HepG2 (cell line): ENCODE measurements around the gene SLCO2B1. TPM values are rescaled to one million over a fixed set of nuclear protein-coding genes. Genes with fewer than 3 reads are reported as not detected.

Source experiments
- ATF7 ChIP-seq, 2 experiments: fragments of 450-650 bp in 1 of 2; sonication (generic) in 1 of 2; formaldehyde crosslinking in 1 of 2; IDR thresholded peaks; 2 replicates each; pipeline versions ENCODE4 v1.4.0 to v1.6.1; 2016 to 2020; ENCODE audit warnings: antibody characterized with exemption in 1 of 2, mild to moderate bottlenecking in 1 of 2, missing genetic modification reagents in 1 of 2
- ISL2 ChIP-seq: sonication (generic); formaldehyde crosslinking; IDR thresholded peaks from 2 replicates; pipeline ENCODE4 v1.5.0; 2020; ENCODE audit warnings: missing genetic modification reagents
- NFIB ChIP-seq: sonication (generic); formaldehyde crosslinking; IDR thresholded peaks from 2 replicates; pipeline ENCODE4 v1.9.0; 2021; ENCODE audit warnings: missing genetic modification reagents, mild to moderate bottlenecking, borderline replicate concordance
- RFX3 ChIP-seq: IDR thresholded peaks from 2 replicates; pipeline ENCODE4 v1.6.1; 2016; ENCODE audit warnings: missing biosample characterization, missing genetic modification reagents
- TEAD3 ChIP-seq: optimal IDR thresholded peaks from 2 replicates; pipeline ENCODE3; 2016; ENCODE audit warnings: borderline replicate concordance
- ZNF282 ChIP-seq: fragments of 450-650 bp; IDR thresholded peaks from 2 replicates; pipeline ENCODE4 v1.6.1; 2018; ENCODE audit not compliant: partially characterized antibody
- ZNF382 ChIP-seq: sonication (generic); formaldehyde crosslinking; IDR thresholded peaks from 2 replicates; pipeline ENCODE4 v1.5.0; 2020; ENCODE audit warnings: missing genetic modification reagents, mild to moderate bottlenecking, borderline replicate concordance
- ZNF879 ChIP-seq: sonication (generic); formaldehyde crosslinking; IDR thresholded peaks from 2 replicates; pipeline ENCODE4 v1.8.1; 2023; ENCODE audit warnings: missing genetic modification reagents
- polyA plus RNA-seq, 8 experiments: library from polyadenylated mRNA; depleted of rRNA in 3 of 8; stranded (reverse) in 7 of 8; unstranded in 1 of 8; fragments of >200 nt; fragmentation: Illumina TruSeq in 4 of 8; extraction: Trizol in 4 of 8; gene quantifications; 2 replicates each; pipeline versions ENCODE4 v1.2.1 to v1.2.3, GENCODE V29; 2011 to 2016; ENCODE audit warnings: low read depth in 4 of 8, missing spikeins in 1 of 8, mixed read lengths in 1 of 8; ENCODE audit not compliant: insufficient read depth in 1 of 8
- total RNA-seq, 5 experiments: library from RNA; depleted of rRNA; stranded (reverse); fragments of >200 nt; fragmentation: Illumina TruSeq; extraction: Trizol; gene quantifications; 2 replicates each; pipeline ENCODE4 v1.2.3, GENCODE V29; 2016; ENCODE audit warnings: low read depth in 1 of 5
- TF ChIP-seq, protein P1 (sequence below): sonication (generic); formaldehyde crosslinking; IDR thresholded peaks from 2 replicates; pipeline ENCODE4 v1.8.0; 2022; ENCODE audit warnings: missing genetic modification reagents, low read depth, mild to moderate bottlenecking, borderline replicate concordance
- TF ChIP-seq, protein P2 (sequence below): sonication (generic); formaldehyde crosslinking; IDR thresholded peaks from 2 replicates; pipeline ENCODE4 v1.5.1; 2020; ENCODE audit warnings: mild to moderate bottlenecking, missing genetic modification reagents, borderline replicate concordance
- TF ChIP-seq, protein P3 (sequence below): sonication (generic); formaldehyde crosslinking; IDR thresholded peaks from 2 replicates; pipeline ENCODE4 v1.4.0; 2020; ENCODE audit warnings: missing genetic modification reagents
- TF ChIP-seq, protein P4 (sequence below): sonication (generic); formaldehyde crosslinking; IDR thresholded peaks from 2 replicates; pipeline ENCODE4 v1.4.0; 2020; ENCODE audit warnings: mild to moderate bottlenecking, missing genetic modification reagents
- TF ChIP-seq, protein P5 (sequence below): sonication (generic); formaldehyde crosslinking; IDR thresholded peaks from 2 replicates; pipeline ENCODE4 v1.4.0; 2020; ENCODE audit warnings: mild to moderate bottlenecking, missing genetic modification reagents, borderline replicate concordance

SLCO2B1 gene
- total and polyA plus RNA-seq, 2 of the 13 experiments (the other 11 are each of a cell fraction or from before 2014, with no cell fraction given): 15.3 to 19.8 TPM

DNA sequence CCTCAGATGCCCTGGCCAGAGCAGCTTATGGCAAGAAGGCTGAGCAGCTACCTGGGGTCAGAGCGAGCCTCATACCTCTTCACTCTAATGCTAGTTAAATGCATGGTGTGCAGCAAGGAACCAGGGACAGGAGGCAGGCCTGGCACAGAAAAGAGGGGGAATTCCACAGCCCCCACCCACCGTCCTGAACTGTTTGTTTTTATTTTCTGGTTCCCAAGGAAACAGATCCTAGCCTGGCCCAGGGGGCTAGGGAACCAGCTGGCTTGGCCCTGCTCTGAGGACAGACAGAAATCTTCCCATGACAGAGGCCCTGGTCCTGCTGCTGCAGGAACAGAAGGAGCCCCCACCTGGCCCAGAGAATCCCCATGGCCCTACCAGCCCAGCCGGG is 40.4 kb downstream of the SLCO2B1 start (continued):
- TF ChIP-seq, protein P1, sequence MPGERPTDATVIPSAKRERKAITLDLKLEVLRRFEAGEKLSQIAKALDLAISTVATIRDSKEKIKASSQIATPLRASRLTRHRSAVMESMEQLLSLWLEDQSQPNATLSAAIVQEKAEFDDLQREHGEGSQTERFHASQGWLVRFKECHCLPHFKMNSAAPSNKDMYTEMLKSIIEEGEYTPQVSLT (CRISPR knock-in tag): no peak
- TF ChIP-seq RFX3 (CRISPR knock-in tag) (peak; percentile 40; the same call in 1 of the 2 replicates), ISL2 (CRISPR knock-in tag) (no peak), TEAD3 (CRISPR knock-in tag) (no peak), ZNF879 (CRISPR knock-in tag) (no peak), ZNF382 (CRISPR knock-in tag) (no peak), ZNF282 (no peak), NFIB (CRISPR knock-in tag) (no peak), ATF7 (IDR thresholded peaks at IDR 0.05) (no peak), ATF7 (CRISPR knock-in tag; IDR thresholded peaks at IDR 0.05) (no peak)
- TF ChIP-seq, protein P2, sequence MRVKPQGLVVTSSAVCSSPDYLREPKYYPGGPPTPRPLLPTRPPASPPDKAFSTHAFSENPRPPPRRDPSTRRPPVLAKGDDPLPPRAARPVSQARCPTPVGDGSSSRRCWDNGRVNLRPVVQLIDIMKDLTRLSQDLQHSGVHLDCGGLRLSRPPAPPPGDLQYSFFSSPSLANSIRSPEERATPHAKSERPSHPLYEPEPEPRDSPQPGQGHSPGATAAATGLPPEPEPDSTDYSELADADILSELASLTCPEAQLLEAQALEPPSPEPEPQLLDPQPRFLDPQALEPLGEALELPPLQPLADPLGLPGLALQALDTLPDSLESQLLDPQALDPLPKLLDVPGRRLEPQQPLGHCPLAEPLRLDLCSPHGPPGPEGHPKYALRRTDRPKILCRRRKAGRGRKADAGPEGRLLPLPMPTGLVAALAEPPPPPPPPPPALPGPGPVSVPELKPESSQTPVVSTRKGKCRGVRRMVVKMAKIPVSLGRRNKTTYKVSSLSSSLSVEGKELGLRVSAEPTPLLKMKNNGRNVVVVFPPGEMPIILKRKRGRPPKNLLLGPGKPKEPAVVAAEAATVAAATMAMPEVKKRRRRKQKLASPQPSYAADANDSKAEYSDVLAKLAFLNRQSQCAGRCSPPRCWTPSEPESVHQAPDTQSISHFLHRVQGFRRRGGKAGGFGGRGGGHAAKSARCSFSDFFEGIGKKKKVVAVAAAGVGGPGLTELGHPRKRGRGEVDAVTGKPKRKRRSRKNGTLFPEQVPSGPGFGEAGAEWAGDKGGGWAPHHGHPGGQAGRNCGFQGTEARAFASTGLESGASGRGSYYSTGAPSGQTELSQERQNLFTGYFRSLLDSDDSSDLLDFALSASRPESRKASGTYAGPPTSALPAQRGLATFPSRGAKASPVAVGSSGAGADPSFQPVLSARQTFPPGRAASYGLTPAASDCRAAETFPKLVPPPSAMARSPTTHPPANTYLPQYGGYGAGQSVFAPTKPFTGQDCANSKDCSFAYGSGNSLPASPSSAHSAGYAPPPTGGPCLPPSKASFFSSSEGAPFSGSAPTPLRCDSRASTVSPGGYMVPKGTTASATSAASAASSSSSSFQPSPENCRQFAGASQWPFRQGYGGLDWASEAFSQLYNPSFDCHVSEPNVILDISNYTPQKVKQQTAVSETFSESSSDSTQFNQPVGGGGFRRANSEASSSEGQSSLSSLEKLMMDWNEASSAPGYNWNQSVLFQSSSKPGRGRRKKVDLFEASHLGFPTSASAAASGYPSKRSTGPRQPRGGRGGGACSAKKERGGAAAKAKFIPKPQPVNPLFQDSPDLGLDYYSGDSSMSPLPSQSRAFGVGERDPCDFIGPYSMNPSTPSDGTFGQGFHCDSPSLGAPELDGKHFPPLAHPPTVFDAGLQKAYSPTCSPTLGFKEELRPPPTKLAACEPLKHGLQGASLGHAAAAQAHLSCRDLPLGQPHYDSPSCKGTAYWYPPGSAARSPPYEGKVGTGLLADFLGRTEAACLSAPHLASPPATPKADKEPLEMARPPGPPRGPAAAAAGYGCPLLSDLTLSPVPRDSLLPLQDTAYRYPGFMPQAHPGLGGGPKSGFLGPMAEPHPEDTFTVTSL (CRISPR knock-in tag): no peak
- TF ChIP-seq, protein P3, sequence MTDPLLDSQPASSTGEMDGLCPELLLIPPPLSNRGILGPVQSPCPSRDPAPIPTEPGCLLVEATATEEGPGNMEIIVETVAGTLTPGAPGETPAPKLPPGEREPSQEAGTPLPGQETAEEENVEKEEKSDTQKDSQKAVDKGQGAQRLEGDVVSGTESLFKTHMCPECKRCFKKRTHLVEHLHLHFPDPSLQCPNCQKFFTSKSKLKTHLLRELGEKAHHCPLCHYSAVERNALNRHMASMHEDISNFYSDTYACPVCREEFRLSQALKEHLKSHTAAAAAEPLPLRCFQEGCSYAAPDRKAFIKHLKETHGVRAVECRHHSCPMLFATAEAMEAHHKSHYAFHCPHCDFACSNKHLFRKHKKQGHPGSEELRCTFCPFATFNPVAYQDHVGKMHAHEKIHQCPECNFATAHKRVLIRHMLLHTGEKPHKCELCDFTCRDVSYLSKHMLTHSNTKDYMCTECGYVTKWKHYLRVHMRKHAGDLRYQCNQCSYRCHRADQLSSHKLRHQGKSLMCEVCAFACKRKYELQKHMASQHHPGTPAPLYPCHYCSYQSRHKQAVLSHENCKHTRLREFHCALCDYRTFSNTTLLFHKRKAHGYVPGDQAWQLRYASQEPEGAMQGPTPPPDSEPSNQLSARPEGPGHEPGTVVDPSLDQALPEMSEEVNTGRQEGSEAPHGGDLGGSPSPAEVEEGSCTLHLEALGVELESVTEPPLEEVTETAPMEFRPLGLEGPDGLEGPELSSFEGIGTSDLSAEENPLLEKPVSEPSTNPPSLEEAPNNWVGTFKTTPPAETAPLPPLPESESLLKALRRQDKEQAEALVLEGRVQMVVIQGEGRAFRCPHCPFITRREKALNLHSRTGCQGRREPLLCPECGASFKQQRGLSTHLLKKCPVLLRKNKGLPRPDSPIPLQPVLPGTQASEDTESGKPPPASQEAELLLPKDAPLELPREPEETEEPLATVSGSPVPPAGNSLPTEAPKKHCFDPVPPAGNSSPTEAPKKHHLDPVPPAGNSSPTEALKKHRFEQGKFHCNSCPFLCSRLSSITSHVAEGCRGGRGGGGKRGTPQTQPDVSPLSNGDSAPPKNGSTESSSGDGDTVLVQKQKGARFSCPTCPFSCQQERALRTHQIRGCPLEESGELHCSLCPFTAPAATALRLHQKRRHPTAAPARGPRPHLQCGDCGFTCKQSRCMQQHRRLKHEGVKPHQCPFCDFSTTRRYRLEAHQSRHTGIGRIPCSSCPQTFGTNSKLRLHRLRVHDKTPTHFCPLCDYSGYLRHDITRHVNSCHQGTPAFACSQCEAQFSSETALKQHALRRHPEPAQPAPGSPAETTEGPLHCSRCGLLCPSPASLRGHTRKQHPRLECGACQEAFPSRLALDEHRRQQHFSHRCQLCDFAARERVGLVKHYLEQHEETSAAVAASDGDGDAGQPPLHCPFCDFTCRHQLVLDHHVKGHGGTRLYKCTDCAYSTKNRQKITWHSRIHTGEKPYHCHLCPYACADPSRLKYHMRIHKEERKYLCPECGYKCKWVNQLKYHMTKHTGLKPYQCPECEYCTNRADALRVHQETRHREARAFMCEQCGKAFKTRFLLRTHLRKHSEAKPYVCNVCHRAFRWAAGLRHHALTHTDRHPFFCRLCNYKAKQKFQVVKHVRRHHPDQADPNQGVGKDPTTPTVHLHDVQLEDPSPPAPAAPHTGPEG: no peak
- TF ChIP-seq, protein P4, sequence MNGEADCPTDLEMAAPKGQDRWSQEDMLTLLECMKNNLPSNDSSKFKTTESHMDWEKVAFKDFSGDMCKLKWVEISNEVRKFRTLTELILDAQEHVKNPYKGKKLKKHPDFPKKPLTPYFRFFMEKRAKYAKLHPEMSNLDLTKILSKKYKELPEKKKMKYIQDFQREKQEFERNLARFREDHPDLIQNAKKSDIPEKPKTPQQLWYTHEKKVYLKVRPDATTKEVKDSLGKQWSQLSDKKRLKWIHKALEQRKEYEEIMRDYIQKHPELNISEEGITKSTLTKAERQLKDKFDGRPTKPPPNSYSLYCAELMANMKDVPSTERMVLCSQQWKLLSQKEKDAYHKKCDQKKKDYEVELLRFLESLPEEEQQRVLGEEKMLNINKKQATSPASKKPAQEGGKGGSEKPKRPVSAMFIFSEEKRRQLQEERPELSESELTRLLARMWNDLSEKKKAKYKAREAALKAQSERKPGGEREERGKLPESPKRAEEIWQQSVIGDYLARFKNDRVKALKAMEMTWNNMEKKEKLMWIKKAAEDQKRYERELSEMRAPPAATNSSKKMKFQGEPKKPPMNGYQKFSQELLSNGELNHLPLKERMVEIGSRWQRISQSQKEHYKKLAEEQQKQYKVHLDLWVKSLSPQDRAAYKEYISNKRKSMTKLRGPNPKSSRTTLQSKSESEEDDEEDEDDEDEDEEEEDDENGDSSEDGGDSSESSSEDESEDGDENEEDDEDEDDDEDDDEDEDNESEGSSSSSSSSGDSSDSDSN (CRISPR knock-in tag): no peak
- TF ChIP-seq, protein P5, sequence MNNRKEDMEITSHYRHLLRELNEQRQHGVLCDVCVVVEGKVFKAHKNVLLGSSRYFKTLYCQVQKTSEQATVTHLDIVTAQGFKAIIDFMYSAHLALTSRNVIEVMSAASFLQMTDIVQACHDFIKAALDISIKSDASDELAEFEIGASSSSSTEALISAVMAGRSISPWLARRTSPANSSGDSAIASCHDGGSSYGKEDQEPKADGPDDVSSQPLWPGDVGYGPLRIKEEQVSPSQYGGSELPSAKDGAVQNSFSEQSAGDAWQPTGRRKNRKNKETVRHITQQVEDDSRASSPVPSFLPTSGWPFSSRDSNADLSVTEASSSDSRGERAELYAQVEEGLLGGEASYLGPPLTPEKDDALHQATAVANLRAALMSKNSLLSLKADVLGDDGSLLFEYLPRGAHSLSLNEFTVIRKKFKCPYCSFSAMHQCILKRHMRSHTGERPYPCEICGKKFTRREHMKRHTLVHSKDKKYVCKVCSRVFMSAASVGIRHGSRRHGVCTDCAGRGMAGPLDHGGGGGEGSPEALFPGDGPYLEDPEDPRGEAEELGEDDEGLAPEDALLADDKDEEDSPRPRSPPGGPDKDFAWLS: no peak
